GM19351 (cell line): ENCODE measurements around the gene CCL22.

Source experiments
- ATAC-seq: cut with Tn5 transposase; IDR thresholded peaks from one replicate; pipeline ENCODE4 v1.9.1; 2021; ENCODE audit warnings: mild to moderate bottlenecking, moderate library complexity; ENCODE audit not compliant: unreplicated experiment

CCL22 gene

GRCh38 chr16:57345666-57346204 is 12.8 kb upstream of the CCL22 start:
- ATAC-seq, result no peak

- ATAC-seq, result no peak
These were observed 10.7 kb upstream of the CCL22 start for GRCh38 chr16:57347858-57348257.

GRCh38 chr16:57348327-57348726 is 10.3 kb upstream of the CCL22 start:
- ATAC-seq, result no peak

- peak; percentile 93 for ATAC-seq
These were observed 9.2 kb upstream of the CCL22 start for GRCh38 chr16:57349212-57350031.

GRCh38 chr16:57352636-57353047 is 5.9 kb upstream of the CCL22 start:
- no peak for ATAC-seq

- ATAC-seq, result no peak
These were observed 4.3 kb upstream of the CCL22 start for GRCh38 chr16:57354311-57354710.

GRCh38 chr16:57355898-57356414 is 2.6 kb upstream of the CCL22 start:
- no peak for ATAC-seq

GRCh38 chr16:57356547-57356946 is 2.0 kb upstream of the CCL22 start:
- no peak for ATAC-seq

GRCh38 chr16:57357330-57358085 is 1.1 kb upstream of the CCL22 start:
- ATAC-seq, result no peak

GRCh38 chr16:57358086-57358420 is 530 bp upstream of the CCL22 start:
- ATAC-seq, result peak; percentile 7

GRCh38 chr16:57360321-57360935 is 1.8 kb downstream of the CCL22 start:
- no peak for ATAC-seq

GRCh38 chr16:57361404-57361803 is 2.8 kb downstream of the CCL22 start:
- ATAC-seq, result no peak

GRCh38 chr16:57364143-57364542 is 5.6 kb downstream of the CCL22 start:
- ATAC-seq, result no peak

- ATAC-seq, result no peak
These were observed 8.0 kb downstream of the CCL22 start for GRCh38 chr16:57366544-57367040.

- no peak for ATAC-seq
These were observed 8.7 kb downstream of the CCL22 start for GRCh38 chr16:57367116-57367752.

GRCh38 chr16:57371494-57372371 is 13.2 kb downstream of the CCL22 start:
- ATAC-seq, result no peak

- no peak for ATAC-seq
These were observed 14.0 kb downstream of the CCL22 start, which contains the start of gene CX3CL1 for GRCh38 chr16:57372372-57373116. TSS of gene CX3CL1 (plus strand) at chr16:57372490. CDS start at chr16:57372569, 79 bp downstream.

- ATAC-seq, result no peak
These were observed 14.7 kb downstream of the CCL22 start for GRCh38 chr16:57373117-57373947.
